Gastroesophageal sphincter (tissue), 4 donors: Measurements from ENCODE around the gene CLEC14A. TPM values are rescaled to one million over a fixed set of nuclear protein-coding genes. Genes with fewer than 3 reads are reported as not detected.

Experiments used
- ATAC-seq: fragments of 150-250 bp; one replicate; pipeline ENCODE4 v1.9.1; 2016; ENCODE audit warnings: mild to moderate bottlenecking, moderate library complexity
- H3K27ac ChIP-seq, 4 donors: fragments of 200-600 bp; sonication (generic) in 3 of 4; 1 replicate in 3 of 4; 2 replicates in 1 of 4; pipeline ENCODE4 v1.5.1; 2016 to 2019
- H3K27me3 ChIP-seq: fragments of 200-600 bp; sonication (generic); one replicate; pipeline ENCODE4 v1.5.1; 2019
- H3K36me3 ChIP-seq, 2 donors: fragments of 200-600 bp; sonication (generic); one replicate each; pipeline ENCODE4 v1.5.1; 2019; ENCODE audit warnings: control low read depth in 1 of 2
- H3K4me1 ChIP-seq, 3 donors: fragments of 200-600 bp; sonication (generic); 1 replicate in 2 of 3; 2 replicates in 1 of 3; pipeline ENCODE4 v1.5.1; 2016 to 2019; ENCODE audit warnings: control low read depth in 2 of 3
- H3K4me3 ChIP-seq, 2 donors: fragments of 200-600 bp; sonication (generic); one replicate each; pipeline ENCODE4 v1.5.1; 2019; ENCODE audit warnings: mild to moderate bottlenecking in 1 of 2, moderate library complexity in 1 of 2
- H3K9me3 ChIP-seq, 3 donors: fragments of 200-600 bp; sonication (generic); one replicate each; pipeline ENCODE4 v1.5.1; 2017 to 2019; ENCODE audit warnings: control low read depth in 2 of 3
- EP300 ChIP-seq: sonication (generic); formaldehyde crosslinking; IDR thresholded peaks from one replicate; pipeline ENCODE4 v1.6.1; 2017; ENCODE audit warnings: antibody characterized with exemption, mild to moderate bottlenecking
- POLR2A ChIP-seq, 2 donors: fragments of 450-650 bp; IDR thresholded peaks; one replicate each; pipeline ENCODE4 v1.6.1; 2017; ENCODE audit warnings: antibody characterized with exemption in 2 of 2, mild to moderate bottlenecking in 2 of 2, moderate library complexity in 1 of 2
- POLR2AphosphoS5 ChIP-seq: sonication (generic); formaldehyde crosslinking; IDR thresholded peaks from one replicate; pipeline ENCODE4 v1.6.1; 2017; ENCODE audit warnings: antibody characterized with exemption
- WGBS, 2 donors: methylation state at CpG; one replicate each; pipeline ENCODE4 v1.1.5; 2018; ENCODE audit warnings: low coverage in 1 of 2; 5-methylcytosine and 5-hydroxymethylcytosine counted together
- total RNA-seq, 4 donors: library from RNA; depleted of rRNA; stranded (reverse); fragments of >200 nt; gene quantifications; one replicate each; pipeline ENCODE4 v1.1.0, GENCODE V29; 2016
- TF ChIP-seq, protein P1 (sequence below), 4 experiments: fragments of 200-600 bp in 2 of 4; fragments of 450-650 bp in 2 of 4; sonication (generic) in 1 of 4; IDR thresholded peaks; one replicate each; pipeline ENCODE4 v1.5.1; 2017 to 2019; ENCODE audit warnings: antibody characterized with exemption in 4 of 4, mild to moderate bottlenecking in 2 of 4, moderate library complexity in 2 of 4

CLEC14A gene
- total RNA-seq, 4 donors from 2014 or later = 13.7 to 39.4 (median 31.5) TPM

GRCh38 chr14:38221077-38221476 lies 34.8 kb downstream of the CLEC14A start:
- TF ChIP-seq POLR2AphosphoS5 (no peak), EP300 (no peak), POLR2A (IDR thresholded peaks at IDR 0.05) (no peak)
- TF ChIP-seq, protein P1, sequence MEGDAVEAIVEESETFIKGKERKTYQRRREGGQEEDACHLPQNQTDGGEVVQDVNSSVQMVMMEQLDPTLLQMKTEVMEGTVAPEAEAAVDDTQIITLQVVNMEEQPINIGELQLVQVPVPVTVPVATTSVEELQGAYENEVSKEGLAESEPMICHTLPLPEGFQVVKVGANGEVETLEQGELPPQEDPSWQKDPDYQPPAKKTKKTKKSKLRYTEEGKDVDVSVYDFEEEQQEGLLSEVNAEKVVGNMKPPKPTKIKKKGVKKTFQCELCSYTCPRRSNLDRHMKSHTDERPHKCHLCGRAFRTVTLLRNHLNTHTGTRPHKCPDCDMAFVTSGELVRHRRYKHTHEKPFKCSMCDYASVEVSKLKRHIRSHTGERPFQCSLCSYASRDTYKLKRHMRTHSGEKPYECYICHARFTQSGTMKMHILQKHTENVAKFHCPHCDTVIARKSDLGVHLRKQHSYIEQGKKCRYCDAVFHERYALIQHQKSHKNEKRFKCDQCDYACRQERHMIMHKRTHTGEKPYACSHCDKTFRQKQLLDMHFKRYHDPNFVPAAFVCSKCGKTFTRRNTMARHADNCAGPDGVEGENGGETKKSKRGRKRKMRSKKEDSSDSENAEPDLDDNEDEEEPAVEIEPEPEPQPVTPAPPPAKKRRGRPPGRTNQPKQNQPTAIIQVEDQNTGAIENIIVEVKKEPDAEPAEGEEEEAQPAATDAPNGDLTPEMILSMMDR (IDR thresholded peaks at IDR 0.05) = no peak
- H3K36me3 ChIP-seq = no peaks in the 10 kb centered on the region
- 87 to 92% methylated on average over 1 to 3 of the region's 3 CpGs for WGBS, 2 donors
- H3K4me1 ChIP-seq = no peaks in the 10 kb centered on the region
- no peak for ATAC-seq
- H3K27me3 ChIP-seq = no peaks in the 10 kb centered on the region
- H3K27ac ChIP-seq = no peak overlapping the region
- no peak overlapping the region for H3K4me3 ChIP-seq
- no peaks in the 10 kb centered on the region for H3K9me3 ChIP-seq

DNA sequence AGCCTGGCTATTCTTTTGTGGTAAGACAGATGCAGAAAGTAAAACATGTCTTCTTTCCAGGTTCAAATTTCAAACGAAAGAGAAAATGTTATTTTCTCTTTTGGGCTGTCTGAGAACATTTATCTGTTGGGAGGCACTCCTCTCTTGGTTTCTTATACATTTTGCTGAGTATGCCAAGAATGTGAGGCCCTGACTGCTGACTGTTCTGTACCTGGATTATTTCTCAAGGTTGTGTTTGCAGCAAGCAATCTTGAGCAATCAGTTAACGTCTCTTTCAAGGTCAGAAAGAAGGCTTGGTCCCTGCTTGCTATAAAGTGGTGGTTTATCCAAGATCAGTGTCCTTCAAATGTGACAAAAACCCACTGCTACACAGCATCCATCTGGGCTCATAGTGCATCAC lies 38.3 kb downstream of the CLEC14A start:
- no peak for ATAC-seq
- Histone ChIP-seq H3K27ac (no peak overlapping the region), H3K4me3 (no peak overlapping the region), H3K9me3 (no peaks in the 10 kb centered on the region), H3K27me3 (no peaks in the 10 kb centered on the region), H3K36me3 (no peaks in the 10 kb centered on the region), H3K4me1 (no peaks in the 10 kb centered on the region)
- WGBS, 2 donors = 35 to 52% methylated on average over 2 of the region's 2 CpGs
- TF ChIP-seq EP300 (no peak), POLR2AphosphoS5 (no peak), POLR2A (IDR thresholded peaks at IDR 0.05) (no peak)
- TF ChIP-seq, protein P1 (IDR thresholded peaks at IDR 0.05) = no peak

DNA sequence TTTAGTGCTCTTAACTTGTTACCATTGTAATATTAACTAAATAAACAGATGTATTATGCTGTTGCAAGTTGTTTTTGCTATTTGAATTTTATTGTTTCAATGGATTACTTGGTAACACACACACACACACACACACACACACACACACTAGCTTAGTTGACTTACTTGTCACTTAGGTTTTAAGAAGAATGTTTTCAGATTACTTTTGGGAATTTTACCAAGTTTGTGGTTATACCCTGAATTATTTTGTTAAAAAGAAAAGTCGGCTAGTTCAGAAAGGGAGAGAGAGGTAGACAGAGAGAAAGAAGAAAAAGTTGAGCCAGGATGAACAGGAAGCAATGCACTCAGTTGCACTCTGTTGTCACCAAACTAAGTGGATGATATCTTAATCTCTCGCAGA lies 42.9 kb downstream of the CLEC14A start:
- Histone ChIP-seq H3K27me3 (peaks cover 43% of the 10 kb centered on the region), H3K9me3 (no peaks in the 10 kb centered on the region), H3K4me1 (peaks cover 0 to 36% (median 0%) of the 10 kb centered on the region in 3 donors), H3K36me3 (no peaks in the 10 kb centered on the region), H3K4me3 (no peak overlapping the region), H3K27ac (no peak overlapping the region)
- ATAC-seq = no peak
- 73 to 85% methylated on average over 2 of the region's 2 CpGs for WGBS, 2 donors
- no peak for TF ChIP-seq POLR2A (IDR thresholded peaks at IDR 0.05)
- TF ChIP-seq EP300 = no peak
- TF ChIP-seq, protein P1 (IDR thresholded peaks at IDR 0.05) = no peak
- TF ChIP-seq POLR2AphosphoS5 = no peak

- ATAC-seq = no peak
- peaks cover 0 to 38% (median 0%) of the 10 kb centered on the region in 3 donors for H3K4me1 ChIP-seq
- H3K27me3 ChIP-seq = peaks cover 52% of the 10 kb centered on the region
- H3K9me3 ChIP-seq = no peaks in the 10 kb centered on the region
- TF ChIP-seq EP300 (no peak), POLR2A (IDR thresholded peaks at IDR 0.05) (no peak), POLR2AphosphoS5 (no peak)
- TF ChIP-seq, protein P1 (IDR thresholded peaks at IDR 0.05) = no peak
- H3K27ac ChIP-seq = no peak overlapping the region
- H3K4me3 ChIP-seq = no peak overlapping the region
- H3K36me3 ChIP-seq = no peaks in the 10 kb centered on the region
These were observed 43.8 kb downstream of the CLEC14A start for GRCh38 chr14:38212111-38212510.

- H3K27me3 ChIP-seq = peaks cover 60% of the 10 kb centered on the region
- 2 to 13% methylated on average over 3 to 6 of the region's 34 CpGs for WGBS, 2 donors
- peaks cover 0 to 4% (median 0%) of the 10 kb centered on the region in 3 donors for H3K9me3 ChIP-seq
- TF ChIP-seq EP300 = no peak
- TF ChIP-seq POLR2A (IDR thresholded peaks at IDR 0.05) = no peak
- TF ChIP-seq POLR2AphosphoS5 = no peak
- TF ChIP-seq, protein P1 (IDR thresholded peaks at IDR 0.05) = no peak
- H3K27ac ChIP-seq = no peak overlapping the region
- peak overlapping the region in 1 of 2 donors; percentile 45 for H3K4me3 ChIP-seq
- ATAC-seq = no peak
- no peaks in the 10 kb centered on the region for H3K36me3 ChIP-seq
- peaks cover 0 to 38% (median 0%) of the 10 kb centered on the region in 3 donors for H3K4me1 ChIP-seq
These were observed 44.6 kb downstream of the CLEC14A start for GRCh38 chr14:38211255-38211735.
